PC-9 (cell line): ENCODE data around the gene KRT39. TPM values are rescaled to one million over a fixed set of nuclear protein-coding genes. Genes with fewer than 3 reads are reported as not detected.

Experiments
- BruUV-seq: library from RNA; stranded (reverse); fragments of 400-500 nt; replicated peaks from 2 replicates; lab custom pipeline; 2021; lab: Mats Ljungman, UMichigan
- CTCF ChIA-PET: fragments of 300-600 bp; sonication (Branson Sonifier 250); formaldehyde crosslinking; loops from one replicate; lab custom pipeline; 2022; ENCODE audit warnings: antibody characterized with exemption; lab: Charles Lee
- POLR2A ChIA-PET: fragments of 300-600 bp; sonication (Branson Sonifier 250); formaldehyde crosslinking; loops from one replicate; lab custom pipeline; 2022; ENCODE audit warnings: antibody characterized with exemption; ENCODE audit not compliant: unreplicated experiment; lab: Charles Lee
- DNase-seq, 2 experiments: peaks; one replicate each; pipeline versions ENCODE4 v3.0.0 to v3.0.0-alpha.2; 2015 to 2022; ENCODE audit warnings: mixed read lengths in 1 of 2
- H2AFZ ChIP-seq: fragments of 200-600 bp; sonication (generic); 2 replicates; pipeline ENCODE4 v1.8.1; 2017; ENCODE audit warnings: antibody characterized with exemption
- H3F3A ChIP-seq: fragments of 200-600 bp; sonication (generic); 2 replicates; pipeline ENCODE4 v1.8.1; 2017; ENCODE audit warnings: antibody characterized with exemption, mild to moderate bottlenecking, low read depth; ENCODE audit not compliant: insufficient read depth
- H3K27ac ChIP-seq: fragments of 200-600 bp; sonication (generic); 2 replicates; pipeline ENCODE4 v1.6.1; 2016; ENCODE audit warnings: mixed run types
- H3K27me3 ChIP-seq: fragments of 200-600 bp; sonication (generic); 2 replicates; pipeline ENCODE4 v1.6.1; 2016; ENCODE audit warnings: low read depth, mixed run types; ENCODE audit not compliant: insufficient read depth
- H3K36me3 ChIP-seq: fragments of 200-600 bp; sonication (generic); 2 replicates; pipeline ENCODE4 v1.6.1; 2016; ENCODE audit warnings: low read depth, mixed run types
- H3K4me1 ChIP-seq: fragments of 200-600 bp; sonication (generic); replicated peaks from 2 replicates; pipeline ENCODE4 v1.6.1; 2016; ENCODE audit warnings: mixed run types; ENCODE audit not compliant: insufficient read depth
- H3K4me2 ChIP-seq: fragments of 200-600 bp; sonication (generic); 2 replicates; pipeline ENCODE4 v1.6.1; 2017; ENCODE audit warnings: mixed run types
- H3K4me3 ChIP-seq: fragments of 200-600 bp; sonication (generic); 2 replicates; pipeline ENCODE4 v1.6.1; 2016; ENCODE audit warnings: mixed run types
- H3K79me2 ChIP-seq: fragments of 200-600 bp; sonication (generic); 2 replicates; pipeline ENCODE4 v1.6.1; 2017; ENCODE audit warnings: low read depth, mixed run types
- H3K9me2 ChIP-seq: fragments of 200-600 bp; sonication (generic); 2 replicates; pipeline ENCODE4 v1.8.1; 2017; ENCODE audit warnings: mild to moderate bottlenecking; ENCODE audit not compliant: insufficient read depth
- H3K9me3 ChIP-seq: fragments of 200-600 bp; sonication (generic); 2 replicates; pipeline ENCODE4 v1.8.1; 2016; ENCODE audit warnings: low read depth; ENCODE audit not compliant: insufficient read depth
- H4K20me1 ChIP-seq: fragments of 200-600 bp; sonication (generic); 2 replicates; pipeline ENCODE4 v1.8.1; 2017; ENCODE audit not compliant: insufficient read depth
- CTCF ChIP-seq: fragments of 200-600 bp; sonication (generic); conservative IDR thresholded peaks from 2 replicates; pipeline ENCODE4 v1.6.1; 2017; ENCODE audit warnings: mixed run types, antibody characterized with exemption, mild to moderate bottlenecking, moderate library complexity
- EZH2 ChIP-seq: fragments of 200-600 bp; sonication (generic); IDR thresholded peaks from 2 replicates; pipeline ENCODE4 v1.8.0; 2017; ENCODE audit warnings: antibody characterized with exemption, low read depth
- intact Hi-C: fragments of 100-400 bp; cut with micrococcal nuclease; formaldehyde crosslinking; loops from one replicate; pipeline ENCODE4 v1.10.0; 2022; ENCODE audit not compliant: unreplicated experiment
- total RNA-seq: library from RNA; stranded (reverse); gene quantifications from 2 replicates; pipeline ENCODE4 v1.2.3, GENCODE V29; 2021

Gene KRT39
- total RNA-seq, 1 experiment from 2014 or later, result not detected

GRCh38 chr17:40952154-40952553, 14.6 kb downstream of the KRT39 start:
- ChIA-PET CTCF (no interaction called here), POLR2A (interaction anchor here (0.7 kb wide), 1 partner anchor 120 kb away, joined by 3 read pairs; no protein-coding TSS in a partner anchor)
- H3K4me1 ChIP-seq, result peaks cover 57% of the 10 kb centered on the region
- H3K4me2 ChIP-seq, result peak overlapping the region; percentile 54
- no peaks in the 10 kb centered on the region for H3K36me3 ChIP-seq
- BruUV-seq, result no TSS peak
- 0 out of 2 replicates have a peak, but pooled peaks cover 5% of the 10 kb centered on the region for H3K79me2 ChIP-seq
- no peaks in the 10 kb centered on the region for H3K27me3 ChIP-seq
- TF ChIP-seq CTCF (no peak), EZH2 (no peak)
- peak overlapping the region; percentile 98 for H3K27ac ChIP-seq
- no peak for DNase-seq
- intact Hi-C loops, result no loop called here
- H2AFZ ChIP-seq, result no peak overlapping the region
- no peaks in the 10 kb centered on the region for H4K20me1 ChIP-seq
- no peaks in the 10 kb centered on the region for H3K9me2 ChIP-seq
- no peak overlapping the region for H3K4me3 ChIP-seq
- no peaks in the 10 kb centered on the region for H3K9me3 ChIP-seq
- peaks cover 37% of the 10 kb centered on the region for H3F3A ChIP-seq

GRCh38 chr17:40951011-40951622, 15.6 kb downstream of the KRT39 start:
- CTCF ChIA-PET, result no interaction called here
- POLR2A ChIA-PET, result no interaction called here
- Histone ChIP-seq H3K27ac (peak overlapping the region; percentile 98), H3K9me3 (no peaks in the 10 kb centered on the region), H3K9me2 (no peaks in the 10 kb centered on the region), H3K27me3 (no peaks in the 10 kb centered on the region), H3K4me2 (no peak overlapping the region), H3F3A (peaks cover 32% of the 10 kb centered on the region), H3K4me3 (no peak overlapping the region), H3K79me2 (0 out of 2 replicates have a peak, but pooled peaks cover 5% of the 10 kb centered on the region), H2AFZ (no peak overlapping the region), H4K20me1 (no peaks in the 10 kb centered on the region), H3K4me1 (peaks cover 48% of the 10 kb centered on the region), H3K36me3 (no peaks in the 10 kb centered on the region)
- intact Hi-C loops, result no loop called here
- DNase-seq, result no peak
- no TSS peak for BruUV-seq
- TF ChIP-seq EZH2 (no peak), CTCF (no peak)

GRCh38 chr17:40950176-40950575, 16.6 kb downstream of the KRT39 start:
- POLR2A ChIA-PET, result no interaction called here
- Histone ChIP-seq H3K36me3 (no peaks in the 10 kb centered on the region), H3K4me1 (peaks cover 39% of the 10 kb centered on the region), H3K9me3 (no peaks in the 10 kb centered on the region), H3K79me2 (0 out of 2 replicates have a peak, but pooled peaks cover 4% of the 10 kb centered on the region), H3K27me3 (no peaks in the 10 kb centered on the region), H4K20me1 (no peaks in the 10 kb centered on the region), H3F3A (peaks cover 29% of the 10 kb centered on the region), H3K27ac (no peak overlapping the region), H3K4me3 (no peak overlapping the region), H3K4me2 (no peak overlapping the region), H2AFZ (no peak overlapping the region), H3K9me2 (no peaks in the 10 kb centered on the region)
- CTCF ChIA-PET, result no interaction called here
- no peak for TF ChIP-seq EZH2
- no peak for TF ChIP-seq CTCF
- no TSS peak for BruUV-seq
- no peak for DNase-seq
- intact Hi-C loops, result no loop called here
